NCI-H2029 (cell line): ENCODE measurements around the gene CTBP1.

Experiments
- DNase-seq: peaks from one replicate; lab custom pipeline; 2025; lab: John Stamatoyannopoulos, UW

The CTBP1 gene

GRCh38 chr4:1209821-1210220 is 39.1 kb downstream of the CTBP1 start:
- DNase-seq, result no peak

GRCh38 chr4:1208970-1209704 is 39.8 kb downstream of the CTBP1 start:
- DNase-seq, result no peak

- no peak for DNase-seq
Measured at GRCh38 chr4:1208266-1208961, 40.5 kb downstream of the CTBP1 start.

- DNase-seq, result no peak
Measured at GRCh38 chr4:1207603-1208265, 41.2 kb downstream of the CTBP1 start.

- DNase-seq, result no peak
Measured at GRCh38 chr4:1207157-1207470, 41.8 kb downstream of the CTBP1 start.

- no peak for DNase-seq
Measured at GRCh38 chr4:1206299-1207156, 42.4 kb downstream of the CTBP1 start.

- no peak for DNase-seq
Measured at GRCh38 chr4:1205586-1206298, 43.2 kb downstream of the CTBP1 start.

- no peak for DNase-seq
Measured at GRCh38 chr4:1204828-1205585, 43.9 kb downstream of the CTBP1 start.

- no peak for DNase-seq
Measured at GRCh38 chr4:1204286-1204827, 44.6 kb downstream of the CTBP1 start.

- DNase-seq, result no peak
Measured at GRCh38 chr4:1203026-1203616, 45.8 kb downstream of the CTBP1 start.

GRCh38 chr4:1202526-1203011 is 46.4 kb downstream of the CTBP1 start:
- no peak for DNase-seq

GRCh38 chr4:1201851-1202525 is 46.9 kb downstream of the CTBP1 start:
- no peak for DNase-seq

- DNase-seq, result no peak
Measured at GRCh38 chr4:1200425-1201035, 48.4 kb downstream of the CTBP1 start.

- DNase-seq, result no peak
Measured at GRCh38 chr4:1199556-1200331, 49.2 kb downstream of the CTBP1 start.

- DNase-seq, result no peak
Measured at GRCh38 chr4:1198098-1198844, 50.7 kb downstream of the CTBP1 start.

GRCh38 chr4:1196421-1197183 is 52.3 kb downstream of the CTBP1 start:
- DNase-seq, result no peak
